ENCODE data around the gene EPN1. TPM values are rescaled to one million over a fixed set of nuclear protein-coding genes. Genes with fewer than 3 reads are reported as not detected.

The EPN1 gene
- total and polyA plus RNA-seq, 2 of the 13 experiments (the other 11 are each of a cell fraction or from before 2014, with no cell fraction given) = 28.9 to 31.7 TPM

DNA sequence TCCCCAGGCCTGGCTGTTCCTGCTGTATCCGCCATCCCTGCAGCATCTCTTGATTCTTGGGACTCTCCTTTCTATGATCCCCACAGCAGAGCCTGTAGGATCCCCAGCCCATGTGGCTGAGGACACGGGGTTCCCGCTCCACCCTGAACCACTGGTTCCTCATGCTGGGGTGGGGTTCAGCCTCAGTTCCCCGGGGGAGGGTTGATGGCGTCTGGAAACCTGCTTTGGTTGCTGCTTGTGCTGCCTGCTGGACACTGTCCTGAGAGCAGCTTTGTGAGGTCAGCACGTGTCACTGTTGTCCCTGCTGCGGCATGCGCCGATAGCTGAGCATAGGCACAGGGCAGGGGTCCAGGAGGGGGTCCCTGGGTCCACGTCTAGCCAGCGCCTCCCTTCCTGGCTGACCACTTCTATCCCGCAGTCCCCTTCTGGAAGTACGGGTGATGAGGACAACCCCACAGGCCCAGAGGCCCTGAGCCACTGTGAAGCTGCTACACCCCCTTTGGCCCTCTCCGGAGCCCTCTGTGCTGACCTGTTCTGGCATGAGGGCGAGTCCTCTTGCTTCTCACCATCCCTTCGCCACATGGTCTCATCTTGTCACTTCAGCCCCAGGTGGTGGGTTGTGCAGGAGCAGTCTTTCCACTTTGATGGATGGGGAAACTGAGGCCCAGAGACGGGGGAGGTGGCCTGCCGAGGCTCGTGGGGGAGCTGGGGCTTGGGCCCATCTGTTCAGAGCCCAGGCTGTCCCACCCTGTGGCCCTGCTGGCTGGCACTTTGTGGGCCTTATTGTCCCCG lies 5.5 kb downstream of the EPN1 start:
- WGBS (ENCODE audit: low lambda C conversion rate) = 100% methylated on average over 7 of the region's 20 CpGs
- no peak for TF ChIP-seq ZNF781 (CRISPR knock-in tag; IDR thresholded peaks at IDR 0.05; ENCODE audit: borderline replicate concordance, not compliant biosample characterization)
- no peak for TF ChIP-seq DNMT3B (CRISPR knock-in tag; conservative IDR thresholded peaks at IDR 0.05)
- TF ChIP-seq, protein P1, sequence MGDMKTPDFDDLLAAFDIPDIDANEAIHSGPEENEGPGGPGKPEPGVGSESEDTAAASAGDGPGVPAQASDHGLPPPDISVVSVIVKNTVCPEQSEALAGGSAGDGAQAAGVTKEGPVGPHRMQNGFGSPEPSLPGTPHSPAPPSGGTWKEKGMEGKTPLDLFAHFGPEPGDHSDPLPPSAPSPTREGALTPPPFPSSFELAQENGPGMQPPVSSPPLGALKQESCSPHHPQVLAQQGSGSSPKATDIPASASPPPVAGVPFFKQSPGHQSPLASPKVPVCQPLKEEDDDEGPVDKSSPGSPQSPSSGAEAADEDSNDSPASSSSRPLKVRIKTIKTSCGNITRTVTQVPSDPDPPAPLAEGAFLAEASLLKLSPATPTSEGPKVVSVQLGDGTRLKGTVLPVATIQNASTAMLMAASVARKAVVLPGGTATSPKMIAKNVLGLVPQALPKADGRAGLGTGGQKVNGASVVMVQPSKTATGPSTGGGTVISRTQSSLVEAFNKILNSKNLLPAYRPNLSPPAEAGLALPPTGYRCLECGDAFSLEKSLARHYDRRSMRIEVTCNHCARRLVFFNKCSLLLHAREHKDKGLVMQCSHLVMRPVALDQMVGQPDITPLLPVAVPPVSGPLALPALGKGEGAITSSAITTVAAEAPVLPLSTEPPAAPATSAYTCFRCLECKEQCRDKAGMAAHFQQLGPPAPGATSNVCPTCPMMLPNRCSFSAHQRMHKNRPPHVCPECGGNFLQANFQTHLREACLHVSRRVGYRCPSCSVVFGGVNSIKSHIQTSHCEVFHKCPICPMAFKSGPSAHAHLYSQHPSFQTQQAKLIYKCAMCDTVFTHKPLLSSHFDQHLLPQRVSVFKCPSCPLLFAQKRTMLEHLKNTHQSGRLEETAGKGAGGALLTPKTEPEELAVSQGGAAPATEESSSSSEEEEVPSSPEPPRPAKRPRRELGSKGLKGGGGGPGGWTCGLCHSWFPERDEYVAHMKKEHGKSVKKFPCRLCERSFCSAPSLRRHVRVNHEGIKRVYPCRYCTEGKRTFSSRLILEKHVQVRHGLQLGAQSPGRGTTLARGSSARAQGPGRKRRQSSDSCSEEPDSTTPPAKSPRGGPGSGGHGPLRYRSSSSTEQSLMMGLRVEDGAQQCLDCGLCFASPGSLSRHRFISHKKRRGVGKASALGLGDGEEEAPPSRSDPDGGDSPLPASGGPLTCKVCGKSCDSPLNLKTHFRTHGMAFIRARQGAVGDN (CRISPR knock-in tag; IDR thresholded peaks at IDR 0.05) = peak; percentile 28; the same call in 1 of the 2 replicates
- peak; percentile 39; the same call in 1 of the 2 replicates for TF ChIP-seq ZBTB38 (CRISPR knock-in tag; IDR thresholded peaks at IDR 0.05)
- TF ChIP-seq SKI (IDR thresholded peaks at IDR 0.05; ENCODE audit: partially characterized antibody) = no peak
- TF ChIP-seq ZNF749 (CRISPR knock-in tag; IDR thresholded peaks at IDR 0.05; ENCODE audit: borderline replicate concordance) = no peak
- TF ChIP-seq, protein P2, sequence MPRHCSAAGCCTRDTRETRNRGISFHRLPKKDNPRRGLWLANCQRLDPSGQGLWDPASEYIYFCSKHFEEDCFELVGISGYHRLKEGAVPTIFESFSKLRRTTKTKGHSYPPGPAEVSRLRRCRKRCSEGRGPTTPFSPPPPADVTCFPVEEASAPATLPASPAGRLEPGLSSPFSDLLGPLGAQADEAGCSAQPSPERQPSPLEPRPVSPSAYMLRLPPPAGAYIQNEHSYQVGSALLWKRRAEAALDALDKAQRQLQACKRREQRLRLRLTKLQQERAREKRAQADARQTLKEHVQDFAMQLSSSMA (CRISPR knock-in tag; IDR thresholded peaks at IDR 0.05) = no peak
- TF ChIP-seq AGO2 (optimal IDR thresholded peaks at IDR 0.05; ENCODE audit: low read depth, low read length) = peak; percentile 19
- in situ Hi-C loops (cut with HindIII; ENCODE audit: extremely low pct_ligation_motif_present, low pct_unique_long_range_greater_than_20kb) (no loop called here), intact Hi-C loops (cut with micrococcal nuclease; ENCODE audit: unreplicated experiment) (no loop called here)
- Histone ChIP-seq H3K4me1 (ENCODE audit: insufficient read depth, low read length) (peaks cover 78% of the 10 kb centered on the region), H2AFZ (ENCODE audit: low read length) (no peak overlapping the region), H3K4me2 (ENCODE audit: low read depth, low read length) (no peak overlapping the region), H3K27ac (ENCODE audit: extremely low read length, insufficient read depth, low read length) (peak overlapping the region; percentile 49), H3K4me3 (replicated peaks in 1 of 3; ENCODE audit: insufficient read depth in 1 of 3, low read depth in 2 of 3, low read length in 3 of 3) (no peak overlapping the region), H3K27me3 (ENCODE audit: control insufficient read depth in 1 of 2, insufficient read depth in 2 of 2, low read length in 2 of 2) (no peaks in the 10 kb centered on the region; a peak in 1 of 5 replicates), H3K79me2 (ENCODE audit: insufficient read depth, low read length) (peaks cover 67% of the 10 kb centered on the region), H3K9me3 (ENCODE audit: low read length) (no peaks in the 10 kb centered on the region), H3K9ac (ENCODE audit: insufficient read depth, low read depth, low read length) (no peak overlapping the region), H3K36me3 (replicated peaks in 1 of 2; ENCODE audit: control insufficient read depth in 1 of 2, insufficient read depth in 2 of 2, low read length in 2 of 2) (peaks cover 25 to 56% of the 10 kb centered on the region in 2 experiments), H4K20me1 (ENCODE audit: insufficient read depth, low read length) (no peaks in the 10 kb centered on the region; the same call in 1 of the 2 replicates)
- DNase-seq (ENCODE audit: low spot score) (no peak), ATAC-seq (no peak), FAIRE-seq (no peak)
- POLR2A ChIA-PET = interaction anchor here (1.2 kb wide), 1 partner anchor 26 kb away, joined by 4 read pairs; no protein-coding TSS in a partner anchor
- no TSS peak for BruUV-seq (replicated peaks)
- CTCF ChIA-PET (ENCODE audit: low intra/inter-chr PET ratio, low total read pairs) = no interaction called here
